Psoas muscle (tissue), 8 donors: ENCODE measurements around the gene ERLIN1. TPM values are rescaled to one million over a fixed set of nuclear protein-coding genes. Genes with fewer than 3 reads are reported as not detected.

Experiments used
- ATAC-seq, 4 donors: fragments of 200-7000 bp; cut with Tn5 transposase; one replicate each; pipeline ENCODE4 v1.9.1; 2020; ENCODE audit warnings: moderate library complexity in 3 of 4, mild to moderate bottlenecking in 2 of 4
- DNase-seq, 2 donors: peaks; one replicate each; pipeline ENCODE4 v3.0.0-alpha.2; 2020
- H3K27ac ChIP-seq: fragments of 200-600 bp; one replicate; pipeline ENCODE4 v1.8.0; 2022
- H3K27me3 ChIP-seq, 3 donors: fragments of 200-600 bp in 1 of 3; one replicate each; pipeline versions ENCODE4 v1.6.1 to v1.8.0; 2013 to 2022; ENCODE audit warnings: low read length in 2 of 3, mild to moderate bottlenecking in 2 of 3, moderate library complexity in 1 of 3; ENCODE audit not compliant: insufficient read depth in 3 of 3
- H3K36me3 ChIP-seq, 2 donors: fragments of 200-600 bp in 1 of 2; one replicate each; pipeline versions ENCODE4 v1.6.1 to v1.8.0; 2013 to 2022; ENCODE audit warnings: low read depth in 1 of 2, mild to moderate bottlenecking in 1 of 2, moderate library complexity in 1 of 2; ENCODE audit not compliant: insufficient read depth in 1 of 2
- H3K4me1 ChIP-seq: fragments of 200-600 bp; one replicate; pipeline ENCODE4 v1.8.0; 2022
- H3K4me3 ChIP-seq: fragments of 200-600 bp; one replicate; pipeline ENCODE4 v1.8.0; 2022; ENCODE audit warnings: mild to moderate bottlenecking
- H3K9me3 ChIP-seq: fragments of 200-600 bp; one replicate; pipeline ENCODE4 v1.8.0; 2022
- CTCF ChIP-seq: fragments of 200-600 bp; IDR thresholded peaks from one replicate; pipeline ENCODE4 v1.8.0; 2022; ENCODE audit warnings: antibody characterized with exemption
- WGBS, 3 donors: extraction: QIAGEN DNeasy Blood & Tissue Kit; methylation state at CpG; one replicate each; pipeline versions ENCODE4 v1.1.6 to v1.1.7; 2013; 5-methylcytosine and 5-hydroxymethylcytosine counted together
- intact Hi-C, 2 donors: fragments of 100-400 bp; cut with DNase I; formaldehyde crosslinking; loops; one replicate each; pipeline versions ENCODE4 v1.11.0 to v1.14.2; 2022
- polyA plus RNA-seq, 3 donors: library from polyadenylated mRNA; stranded (reverse); fragments of 200-250 nt; gene quantifications; one replicate each; pipeline ENCODE4 v1.2.3, GENCODE V29; 2013
- total RNA-seq, 4 donors: library from RNA; stranded (reverse); fragmentation: NEBNext Ultra II Directional in 2 of 4; extraction: Animal tissue kit (Norgen Biotek cat#: 25700) in 2 of 4; gene quantifications; one replicate each; pipeline versions ENCODE4 v1.2.1 to v1.2.4, GENCODE V29; 2021 to 2023
- donor health status: healthy with polysubstance abuse.
- donor health status: DM: no; HTN: no; CAD: no; lungs with moderate emphysema.
- donor health status: Bipolar disorder and iron deficiency.
- donor health status: healthy.
- donor health status: DM: yes; HTN: yes; CAD: no.
- donor health status: DM: no; HTN: no; CAD: no.
- donor health status: DM: no; HTN: no; CAD: no.
- donor health status: DM: yes; HTN: yes; CAD: no.

Gene ERLIN1
- total and polyA plus RNA-seq, 7 donors, result 6.8 to 15.2 (median 11.5) TPM

- ATAC-seq, result no peak
- no peak for DNase-seq
- peaks cover 0 to 5% (median 0%) of the 10 kb centered on the region in 3 donors for H3K27me3 ChIP-seq
- no peak overlapping the region for H3K4me3 ChIP-seq
- no peaks in the 10 kb centered on the region for H3K36me3 ChIP-seq
- H3K9me3 ChIP-seq, result no peaks in the 10 kb centered on the region
- intact Hi-C loops, result no loop called here
- H3K4me1 ChIP-seq, result no peaks in the 10 kb centered on the region
- no peak for TF ChIP-seq CTCF
- WGBS, 3 donors, result 79 to 82% (median 82%) methylated on average over 11 of the region's 11 CpGs
- no peak overlapping the region for H3K27ac ChIP-seq
Measured at GRCh38 chr10:100106865-100107264, 79.0 kb downstream of the ERLIN1 start.

GRCh38 chr10:100104300-100104699 is 81.5 kb downstream of the ERLIN1 start:
- H3K4me3 ChIP-seq, result no peak overlapping the region
- H3K4me1 ChIP-seq, result no peaks in the 10 kb centered on the region
- peaks cover 0 to 5% (median 0%) of the 10 kb centered on the region in 3 donors for H3K27me3 ChIP-seq
- intact Hi-C loops, result no loop called here
- WGBS, 3 donors, result 80 to 88% (median 85%) methylated on average over 5 of the region's 5 CpGs
- DNase-seq (no peak), ATAC-seq (no peak)
- no peak overlapping the region for H3K27ac ChIP-seq
- no peaks in the 10 kb centered on the region for H3K36me3 ChIP-seq
- H3K9me3 ChIP-seq, result no peaks in the 10 kb centered on the region
- TF ChIP-seq CTCF, result no peak

GRCh38 chr10:100103581-100103980 is 82.2 kb downstream of the ERLIN1 start:
- Histone ChIP-seq H3K36me3 (no peaks in the 10 kb centered on the region), H3K27me3 (peaks cover 0 to 5% (median 0%) of the 10 kb centered on the region in 3 donors), H3K4me3 (no peak overlapping the region), H3K4me1 (no peaks in the 10 kb centered on the region), H3K27ac (no peak overlapping the region), H3K9me3 (no peaks in the 10 kb centered on the region)
- WGBS, 3 donors, result 58 to 75% (median 69%) methylated on average over 5 of the region's 5 CpGs
- no peak for DNase-seq
- intact Hi-C loops, result no loop called here
- ATAC-seq, result no peak
- no peak for TF ChIP-seq CTCF

- ATAC-seq (no peak), DNase-seq (no peak)
- Histone ChIP-seq H3K9me3 (no peaks in the 10 kb centered on the region), H3K4me1 (no peaks in the 10 kb centered on the region), H3K27ac (no peak overlapping the region), H3K36me3 (no peaks in the 10 kb centered on the region), H3K27me3 (peaks cover 0 to 5% (median 0%) of the 10 kb centered on the region in 3 donors), H3K4me3 (no peak overlapping the region)
- intact Hi-C loops, result no loop called here
- 61 to 63% (median 61%) methylated on average over 6 of the region's 6 CpGs for WGBS, 3 donors
- TF ChIP-seq CTCF, result no peak
Measured at GRCh38 chr10:100101192-100102076, 84.4 kb downstream of the ERLIN1 start.
